Measurements from ENCODE around the gene TRIM45.

GRCh38 chr1:117066367-117066766 lies 55.2 kb downstream of the TRIM45 start:
- TF ChIP-seq CTBP1 (IDR thresholded peaks at IDR 0.05; ENCODE audit: borderline replicate concordance) (no peak), SP1 (IDR thresholded peaks at IDR 0.05) (no peak), LEF1 (IDR thresholded peaks at IDR 0.05; ENCODE audit: borderline replicate concordance) (no peak), ELF4 (IDR thresholded peaks at IDR 0.05) (no peak), NFRKB (IDR thresholded peaks at IDR 0.05) (no peak), FOXA1 (IDR thresholded peaks at IDR 0.05) (no peak), ARNT (IDR thresholded peaks at IDR 0.05) (no peak)

All from HEK293T (cell line).